MV-4-11 (cell line): ENCODE results near the gene WNT6.

Source experiments
- DNase-seq: peaks from one replicate; lab custom pipeline; 2025; lab: John Stamatoyannopoulos, UW

Gene WNT6

GRCh38 chr2:218857371-218858137 is 2.1 kb upstream of the WNT6 start:
- DNase-seq: no peak

GRCh38 chr2:218858138-218858445 is 1.5 kb upstream of the WNT6 start:
- no peak for DNase-seq

DNA sequence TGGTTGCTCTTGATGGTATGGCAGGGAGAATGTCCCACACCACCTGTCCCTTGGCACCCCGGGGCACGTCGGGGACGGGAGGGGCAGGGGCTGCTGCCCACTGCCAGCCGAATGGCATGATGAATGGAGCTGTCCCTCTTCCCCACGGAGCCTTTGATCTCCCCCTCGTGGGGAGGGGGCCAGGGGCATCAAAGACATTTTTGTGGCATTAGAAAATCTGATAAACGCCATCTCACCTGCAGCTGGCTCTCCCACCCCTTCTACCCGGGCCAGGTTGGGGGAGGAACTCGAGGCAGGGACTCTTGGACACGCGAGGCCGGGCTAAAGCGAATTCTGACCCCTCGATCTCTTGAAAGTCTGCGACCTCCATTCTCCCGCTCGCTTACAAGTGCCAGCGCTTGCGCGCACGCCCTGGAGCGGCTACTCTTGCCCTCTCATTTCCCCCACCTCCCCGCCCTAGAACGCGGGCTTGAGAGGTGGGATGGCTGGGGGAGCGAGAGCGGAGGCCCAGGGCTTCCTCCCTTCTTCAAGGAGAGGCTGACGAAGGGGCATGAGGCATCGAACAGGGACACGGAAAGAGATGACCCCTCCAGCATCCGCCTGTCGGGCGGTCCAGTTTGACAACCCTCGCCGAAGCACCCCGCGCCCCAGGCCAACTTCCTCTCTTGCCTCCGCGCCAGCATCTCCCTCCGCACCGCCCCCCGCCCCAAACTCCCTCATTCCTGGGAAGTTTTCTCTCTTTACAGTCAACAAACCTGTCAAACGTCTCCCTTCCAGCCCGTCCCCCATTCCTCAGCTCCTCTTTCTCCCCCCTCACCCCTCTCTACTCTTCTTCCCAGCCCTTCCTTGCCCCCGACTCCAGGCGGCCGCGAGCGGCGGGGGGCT is 692 bp upstream of the WNT6 start:
- no peak for DNase-seq

DNA sequence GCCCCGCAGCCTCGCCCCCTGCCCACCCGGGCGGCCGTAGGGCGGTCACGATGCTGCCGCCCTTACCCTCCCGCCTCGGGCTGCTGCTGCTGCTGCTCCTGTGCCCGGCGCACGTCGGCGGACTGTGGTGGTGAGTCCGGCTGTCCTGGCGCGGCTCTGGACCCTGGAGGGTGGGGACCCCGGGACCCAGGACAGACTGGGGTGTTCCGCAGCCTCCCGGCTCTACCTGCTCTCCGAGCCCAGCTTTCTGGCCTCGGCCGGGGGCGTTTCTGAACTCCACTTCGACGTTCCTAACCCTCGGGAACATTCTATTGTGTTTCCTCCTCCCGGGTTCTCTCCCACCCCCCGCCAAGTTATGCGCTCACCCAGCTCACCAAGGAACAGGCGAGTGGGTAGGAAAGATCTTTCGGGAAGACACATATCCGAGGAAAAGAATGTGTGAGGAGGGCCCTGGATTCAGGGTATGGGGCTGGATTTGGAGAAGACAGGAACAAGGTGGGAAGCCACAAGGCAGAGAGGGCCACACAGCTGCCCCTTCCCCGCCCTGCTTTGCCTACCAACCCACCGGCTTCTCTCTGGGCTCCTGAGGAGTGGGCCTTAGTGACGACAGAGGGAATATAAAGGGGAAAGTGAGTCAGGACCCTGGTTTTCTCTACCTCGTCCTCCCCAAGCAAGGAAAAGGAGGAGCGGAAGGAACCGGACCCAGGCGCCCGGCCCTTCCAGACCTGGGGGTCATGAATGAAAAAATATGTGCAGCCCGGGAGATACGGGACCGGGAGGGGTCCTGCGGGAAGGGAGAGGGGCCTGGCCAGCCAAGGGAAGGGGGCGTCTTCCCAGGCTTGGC is 605 bp downstream of the WNT6 start:
- DNase-seq: no peak

GRCh38 chr2:218860950-218861381 is 1.4 kb downstream of the WNT6 start:
- peak; percentile 43 for DNase-seq

DNA sequence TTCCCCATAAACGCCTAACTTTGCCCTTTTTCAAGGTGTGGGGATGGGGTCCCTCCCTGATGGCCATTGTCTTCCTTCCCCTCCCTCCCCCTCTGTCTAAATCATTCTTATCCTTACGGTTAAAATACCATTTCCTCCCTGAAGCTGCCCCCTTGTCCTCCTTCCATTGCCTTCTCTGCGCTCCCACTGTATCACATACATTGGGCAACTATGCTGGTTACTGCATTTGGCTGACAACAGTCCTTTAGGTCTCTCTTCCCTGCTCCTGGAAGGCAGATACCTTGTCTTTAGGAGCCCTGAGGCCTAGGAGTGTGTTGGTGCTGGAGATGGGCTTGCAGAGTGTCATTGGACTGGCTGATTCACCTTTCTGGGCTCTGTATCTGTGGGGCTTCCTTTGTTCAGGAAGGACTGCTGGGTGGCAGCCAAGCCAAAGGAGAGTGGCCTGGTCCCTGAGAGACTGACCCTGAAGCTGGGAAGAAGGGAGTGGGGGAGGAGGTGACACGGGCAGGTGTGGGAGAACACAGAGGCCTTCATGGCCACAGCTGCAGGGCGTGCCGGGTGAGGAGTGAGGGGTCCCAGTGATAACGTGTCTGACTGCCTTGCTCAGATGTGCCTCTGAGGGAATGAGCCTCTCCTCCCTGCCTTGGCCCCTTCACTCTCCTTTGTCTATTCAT is 2.2 kb downstream of the WNT6 start:
- peak; percentile 4 for DNase-seq

- DNase-seq: no peak
These were observed 3.5 kb downstream of the WNT6 start for GRCh38 chr2:218863021-218863520.

DNA sequence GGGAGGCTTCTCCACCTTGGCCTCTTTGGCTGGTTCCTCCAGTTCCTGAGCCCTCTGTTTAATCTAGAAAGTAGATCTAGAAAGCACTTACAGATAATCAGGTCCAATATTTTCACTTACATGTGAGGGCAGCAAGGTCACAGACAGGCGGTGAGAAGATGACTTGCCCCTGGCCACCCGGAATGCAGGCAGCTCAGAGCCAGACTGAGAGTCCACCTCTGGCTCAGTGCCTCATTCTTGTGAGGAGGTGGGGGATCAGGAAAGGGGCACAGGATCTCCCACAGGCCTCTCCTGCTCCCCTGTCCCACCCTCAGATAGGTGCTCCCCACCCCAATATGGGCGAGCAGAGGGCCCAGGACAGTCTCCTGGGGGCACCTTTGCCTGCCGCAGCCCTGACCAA is 5.8 kb downstream of the WNT6 start:
- no peak for DNase-seq

- no peak for DNase-seq
These were observed 6.4 kb downstream of the WNT6 start for GRCh38 chr2:218865999-218866398.

GRCh38 chr2:218867900-218868299 is 8.3 kb downstream of the WNT6 start:
- DNase-seq: peak; percentile 28

GRCh38 chr2:218869064-218869463 is 9.5 kb downstream of the WNT6 start:
- DNase-seq: no peak

- DNase-seq: peak; percentile 65
These were observed 11.4 kb downstream of the WNT6 start for GRCh38 chr2:218870984-218871344.

GRCh38 chr2:218871345-218872302 is 12.0 kb downstream of the WNT6 start:
- peak; percentile 27 for DNase-seq

DNA sequence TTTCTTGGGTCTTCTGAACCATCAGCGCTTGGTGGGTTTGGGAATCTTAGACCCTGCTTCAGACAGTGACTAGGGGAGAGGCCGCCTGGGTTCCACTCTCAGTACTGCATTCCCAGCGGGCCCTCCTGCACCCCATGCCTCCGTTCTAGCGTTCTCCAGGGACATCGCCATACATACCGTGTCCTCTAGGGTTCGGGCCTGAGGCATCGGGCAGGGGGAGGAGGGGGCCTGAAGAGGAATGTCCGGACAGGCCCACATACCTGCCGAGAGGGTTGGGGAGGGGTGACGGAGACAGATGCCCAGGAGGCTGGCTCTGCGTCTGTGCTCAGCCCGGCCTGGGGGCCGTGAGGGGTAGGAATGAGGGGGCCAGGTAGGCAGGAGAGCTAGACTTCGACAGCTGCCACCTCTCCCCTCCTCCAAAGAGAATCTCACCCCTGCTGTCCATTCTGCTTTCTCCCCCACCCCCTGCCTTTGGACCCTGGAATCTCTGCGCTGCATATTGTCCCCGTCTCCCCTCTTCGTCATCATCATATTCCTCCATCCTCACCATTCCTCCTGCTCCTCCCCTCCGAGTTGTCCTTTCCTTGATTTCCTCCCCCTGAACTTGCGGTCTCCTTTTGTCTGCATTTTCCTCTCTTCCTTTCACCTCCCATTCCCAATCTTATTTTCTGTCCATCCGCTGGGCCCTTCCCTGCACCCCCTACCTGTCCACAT is 13.2 kb downstream of the WNT6 start:
- no peak for DNase-seq

DNA sequence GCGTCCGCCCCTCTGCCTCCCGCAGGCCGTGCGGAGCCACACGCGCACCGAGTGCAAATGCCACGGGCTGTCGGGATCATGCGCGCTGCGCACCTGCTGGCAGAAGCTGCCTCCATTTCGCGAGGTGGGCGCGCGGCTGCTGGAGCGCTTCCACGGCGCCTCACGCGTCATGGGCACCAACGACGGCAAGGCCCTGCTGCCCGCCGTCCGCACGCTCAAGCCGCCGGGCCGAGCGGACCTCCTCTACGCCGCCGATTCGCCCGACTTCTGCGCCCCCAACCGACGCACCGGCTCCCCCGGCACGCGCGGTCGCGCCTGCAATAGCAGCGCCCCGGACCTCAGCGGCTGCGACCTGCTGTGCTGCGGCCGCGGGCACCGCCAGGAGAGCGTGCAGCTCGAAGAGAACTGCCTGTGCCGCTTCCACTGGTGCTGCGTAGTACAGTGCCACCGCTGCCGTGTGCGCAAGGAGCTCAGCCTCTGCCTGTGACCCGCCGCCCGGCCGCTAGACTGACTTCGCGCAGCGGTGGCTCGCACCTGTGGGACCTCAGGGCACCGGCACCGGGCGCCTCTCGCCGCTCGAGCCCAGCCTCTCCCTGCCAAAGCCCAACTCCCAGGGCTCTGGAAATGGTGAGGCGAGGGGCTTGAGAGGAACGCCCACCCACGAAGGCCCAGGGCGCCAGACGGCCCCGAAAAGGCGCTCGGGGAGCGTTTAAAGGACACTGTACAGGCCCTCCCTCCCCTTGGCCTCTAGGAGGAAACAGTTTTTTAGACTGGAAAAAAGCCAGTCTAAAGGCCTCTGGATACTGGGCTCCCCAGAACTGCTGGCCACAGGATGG is 14.0 kb downstream of the WNT6 start:
- DNase-seq: no peak

- no peak for DNase-seq
These were observed 16.2 kb downstream of the WNT6 start for GRCh38 chr2:218875692-218876246.

DNA sequence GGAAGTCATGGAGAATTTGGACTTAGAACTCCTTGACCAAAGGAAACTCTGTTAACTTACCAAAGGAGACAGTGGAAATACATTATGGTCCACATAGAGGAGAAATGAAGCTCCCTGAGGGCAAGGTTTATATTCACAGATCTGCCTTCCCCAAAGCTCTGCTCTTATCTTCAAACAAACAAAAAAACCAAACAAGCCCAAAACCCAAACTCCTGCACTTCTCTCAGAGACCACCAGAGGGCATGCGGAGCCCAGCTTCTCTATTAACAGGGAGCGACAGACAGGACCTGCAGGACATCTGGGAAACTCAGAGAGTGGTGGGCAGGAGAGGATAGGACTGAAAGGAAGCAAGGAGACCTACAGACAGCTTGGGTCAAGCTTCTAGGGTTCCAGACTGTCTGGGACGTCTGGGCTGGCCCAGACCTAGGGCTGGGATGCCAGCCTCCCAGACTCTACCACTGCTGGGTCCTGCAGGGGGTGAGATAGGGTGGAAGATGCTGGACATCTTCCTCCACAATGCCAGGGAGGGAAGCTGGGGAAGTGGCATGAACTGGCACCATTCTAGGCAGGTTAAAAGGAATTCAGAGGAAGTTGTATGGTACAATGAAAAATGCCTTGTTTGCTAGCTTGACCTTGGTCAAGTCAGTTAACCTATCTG is 17.1 kb downstream of the WNT6 start:
- peak; percentile 48 for DNase-seq

DNA sequence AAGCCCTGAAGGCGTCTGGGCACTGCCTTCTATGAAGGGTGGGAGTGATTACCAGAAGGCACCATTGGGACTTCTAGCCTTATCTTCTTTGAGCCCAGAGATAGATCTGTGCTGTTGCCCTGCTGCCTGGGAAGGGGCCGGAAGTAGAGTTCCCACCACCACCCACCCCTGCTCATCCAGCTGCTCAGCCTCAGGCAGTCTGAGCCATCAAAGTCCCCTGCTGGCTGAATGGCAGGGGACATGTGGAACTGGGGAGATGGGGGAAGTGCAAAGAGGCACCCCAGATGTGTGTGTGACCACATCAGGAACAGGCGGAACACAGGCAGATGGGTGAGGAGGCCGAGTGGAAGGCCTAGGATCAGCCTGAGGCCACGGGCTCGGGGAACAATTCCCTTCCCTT is 17.7 kb downstream of the WNT6 start:
- DNase-seq: peak; percentile 31
